Stimulated activated CD4-positive, alpha-beta T cell treated with anti-CD3 and anti-CD28 coated beads, Interleukin-4, amount 100 ng/mL, for 1 hour (primary cell): ENCODE data around the gene ELK4.

Source experiments
- DNase-seq: peaks from one replicate; pipeline ENCODE4 v3.0.0-alpha.2; 2020

The ELK4 gene

GRCh38 chr1:205626216-205626615 lies 5.6 kb downstream of the ELK4 start:
- DNase-seq: no peak

- DNase-seq: no peak
Observed at GRCh38 chr1:205623646-205624045, 8.2 kb downstream of the ELK4 start.

DNA sequence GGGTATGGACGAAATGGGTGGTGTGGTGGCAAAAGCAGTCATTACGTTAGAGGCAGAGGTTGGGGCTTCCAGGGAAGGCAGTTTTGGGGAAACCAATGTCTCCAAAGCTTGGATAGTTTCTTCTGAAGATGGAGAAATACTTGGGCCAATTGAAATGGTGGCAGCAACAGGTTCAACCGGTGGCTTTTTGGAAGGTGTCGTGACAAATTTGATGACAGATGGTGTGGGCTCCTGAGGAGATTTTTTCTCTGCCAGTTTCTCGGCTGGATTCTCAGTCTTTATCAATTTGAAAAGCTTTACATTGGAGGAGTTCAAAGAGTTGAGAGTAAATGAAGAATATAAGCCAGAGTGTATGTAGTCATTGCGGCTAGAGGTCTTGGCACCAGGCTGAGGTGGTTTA lies 11.5 kb downstream of the ELK4 start:
- DNase-seq: no peak

DNA sequence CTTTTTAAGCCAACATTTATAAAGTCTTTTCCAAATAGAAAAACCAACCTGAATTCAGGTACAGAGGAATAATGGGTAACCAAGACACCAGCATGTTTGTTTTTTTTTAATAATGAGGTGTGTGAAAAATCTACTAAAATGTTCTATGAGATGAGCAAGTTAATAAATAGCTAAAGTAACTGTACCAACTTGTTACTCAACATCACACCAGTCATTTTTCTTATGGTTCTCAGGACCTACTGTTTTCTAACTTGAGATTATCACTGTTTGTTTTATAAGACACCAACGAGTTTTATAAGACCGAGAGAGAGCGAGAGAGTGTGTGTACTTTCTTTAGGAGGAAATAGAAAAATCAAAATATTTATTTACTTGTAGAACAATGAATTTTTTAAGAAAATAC lies 12.4 kb downstream of the ELK4 start:
- DNase-seq: no peak

GRCh38 chr1:205616563-205617293 lies 15.1 kb downstream of the ELK4 start:
- DNase-seq: no peak

GRCh38 chr1:205615789-205616188 lies 16.0 kb downstream of the ELK4 start:
- no peak for DNase-seq

- DNase-seq: no peak
Observed at GRCh38 chr1:205613854-205614412, 17.9 kb downstream of the ELK4 start.

DNA sequence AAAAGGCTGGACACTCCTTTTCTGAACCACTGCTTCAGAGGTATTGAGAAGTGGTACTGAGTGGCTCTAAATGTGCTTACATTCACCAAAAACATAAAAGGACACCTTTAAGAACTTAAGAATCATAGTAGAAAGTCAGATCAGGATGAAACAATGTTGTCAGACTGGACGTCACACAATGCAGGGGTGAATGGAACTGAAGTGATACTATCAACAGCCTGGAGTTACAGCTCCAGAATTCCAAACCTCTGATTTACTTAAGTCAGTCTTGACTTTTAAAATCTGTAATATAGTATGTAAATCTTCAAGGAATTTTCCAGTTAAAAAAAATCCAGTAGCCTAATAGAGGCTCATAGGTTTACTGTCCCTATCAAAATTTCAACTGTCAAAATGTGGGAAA lies 19.3 kb downstream of the ELK4 start:
- DNase-seq: no peak

GRCh38 chr1:205612104-205612503 lies 19.7 kb downstream of the ELK4 start:
- no peak for DNase-seq

DNA sequence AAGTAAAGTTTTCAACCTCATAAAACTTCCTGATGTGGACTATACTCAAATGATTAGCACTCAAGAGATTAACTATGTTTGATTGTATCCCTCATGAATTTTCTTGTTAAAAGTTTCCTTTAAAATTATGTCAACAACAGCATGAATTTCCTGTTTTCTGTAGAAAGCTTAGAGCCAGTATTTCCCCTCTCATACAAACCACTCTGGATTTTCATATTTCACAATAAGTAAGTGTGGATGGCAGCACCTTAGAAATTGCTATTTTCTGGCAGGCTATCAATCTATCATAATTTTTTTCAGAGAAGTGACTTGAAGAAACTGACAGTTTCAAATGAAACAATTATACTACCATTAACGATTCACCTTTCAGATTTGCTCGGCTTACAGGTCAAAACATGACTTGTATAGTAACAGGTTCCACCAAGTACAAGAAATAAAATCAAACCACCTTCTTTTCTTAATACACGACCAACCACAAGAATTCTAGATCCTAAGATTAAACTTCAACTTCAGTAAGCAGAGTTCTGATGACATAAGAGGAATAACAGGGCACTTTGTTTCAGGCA lies 20.8 kb downstream of the ELK4 start:
- DNase-seq: no peak

GRCh38 chr1:205610036-205610435 lies 21.8 kb downstream of the ELK4 start:
- DNase-seq: no peak

- no peak for DNase-seq
Observed at GRCh38 chr1:205604825-205605505, 26.8 kb downstream of the ELK4 start.

- no peak for DNase-seq
Observed at GRCh38 chr1:205604059-205604458, 27.8 kb downstream of the ELK4 start.

DNA sequence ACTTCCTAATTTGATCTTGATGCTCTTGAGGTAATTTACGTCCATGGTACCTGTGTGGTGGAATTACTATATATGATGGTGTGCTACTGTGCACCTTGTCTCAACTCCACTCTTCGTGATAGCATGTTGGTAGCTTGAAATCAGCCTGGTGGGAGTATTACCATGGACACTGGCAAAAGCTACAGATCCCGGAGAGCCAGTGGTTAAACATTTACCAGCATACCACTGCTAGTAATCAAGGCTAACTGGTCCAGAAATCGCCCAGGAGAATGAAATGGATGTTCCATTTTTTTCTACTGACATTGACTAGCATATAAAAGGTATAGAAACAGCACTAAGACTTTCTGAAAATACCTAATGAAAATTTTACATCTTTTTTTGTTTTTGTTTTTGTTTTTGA lies 30.6 kb downstream of the ELK4 start:
- no peak for DNase-seq

DNA sequence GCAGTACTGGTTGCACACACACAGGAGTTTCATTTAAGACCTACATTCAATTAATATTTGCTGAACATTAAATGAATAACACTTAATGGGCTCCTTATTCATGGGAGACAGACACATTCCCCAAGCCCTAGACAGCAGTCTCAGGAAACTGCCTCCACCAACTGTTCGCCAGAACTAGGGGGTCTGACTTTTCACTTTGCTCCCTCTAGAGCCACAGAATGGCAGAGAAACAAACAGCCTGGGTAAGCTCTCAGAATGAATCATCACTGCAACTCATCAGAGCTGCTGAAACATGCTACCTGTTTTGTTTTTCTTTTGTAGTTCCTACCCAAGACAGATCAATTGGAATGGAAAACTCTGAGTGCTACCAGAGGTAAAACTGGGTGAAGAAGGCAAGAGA lies 31.7 kb downstream of the ELK4 start:
- DNase-seq: no peak

- DNase-seq: no peak
Observed at GRCh38 chr1:205599669-205600042, 32.2 kb downstream of the ELK4 start.

- DNase-seq: no peak
Observed at GRCh38 chr1:205598841-205599668, 32.8 kb downstream of the ELK4 start.

DNA sequence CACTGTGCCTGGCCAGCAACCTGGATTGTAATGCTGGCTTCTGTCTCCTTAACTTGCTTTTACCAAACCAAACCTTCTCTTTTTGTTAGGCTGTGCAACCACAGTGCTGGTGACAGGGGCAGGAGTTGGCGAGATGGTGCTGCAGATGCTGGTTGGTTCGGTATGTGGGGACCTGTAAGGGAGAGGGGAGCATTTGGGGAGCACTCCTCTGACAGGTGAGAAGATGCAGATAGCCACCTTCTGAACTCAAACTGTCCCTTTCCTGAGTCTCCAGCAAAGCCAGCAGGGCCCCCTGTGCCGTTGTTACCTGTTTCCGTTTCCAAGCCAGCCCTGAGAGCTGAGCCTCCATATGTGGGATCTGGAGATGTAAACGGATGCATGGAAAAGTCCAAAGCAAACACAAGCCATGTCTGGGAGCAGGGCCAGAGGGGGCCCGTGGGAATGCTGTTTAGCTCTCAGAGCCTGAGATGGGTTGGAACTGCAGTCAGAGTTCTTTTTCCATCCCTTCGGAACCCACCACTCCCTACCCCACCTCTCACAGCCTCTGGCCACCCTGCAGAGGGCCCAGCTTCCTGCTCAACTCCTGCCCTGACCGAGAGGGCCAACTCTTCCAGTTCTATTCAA lies 34.0 kb downstream of the ELK4 start:
- no peak for DNase-seq

DNA sequence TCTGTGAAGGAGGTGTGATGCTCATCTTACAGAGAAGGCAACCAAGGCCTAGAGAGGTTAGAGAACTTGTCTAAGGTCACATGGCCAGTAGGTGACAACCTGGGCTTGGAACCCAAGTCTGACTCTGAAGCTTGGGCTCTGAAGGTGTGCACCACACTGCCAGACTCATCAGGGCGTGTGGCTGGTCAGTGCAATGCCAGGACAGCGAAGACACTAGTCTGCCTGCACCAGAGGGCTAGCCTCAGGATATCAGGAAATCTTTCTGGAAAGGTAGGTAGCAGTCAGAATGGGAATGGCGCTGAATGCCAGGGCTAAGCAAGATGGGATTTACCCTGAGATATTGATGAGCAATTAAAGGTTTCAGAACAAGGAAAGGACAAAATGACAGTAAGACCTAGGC lies 34.9 kb downstream of the ELK4 start:
- no peak for DNase-seq

GRCh38 chr1:205595861-205596260 lies 36.0 kb downstream of the ELK4 start:
- DNase-seq: no peak

DNA sequence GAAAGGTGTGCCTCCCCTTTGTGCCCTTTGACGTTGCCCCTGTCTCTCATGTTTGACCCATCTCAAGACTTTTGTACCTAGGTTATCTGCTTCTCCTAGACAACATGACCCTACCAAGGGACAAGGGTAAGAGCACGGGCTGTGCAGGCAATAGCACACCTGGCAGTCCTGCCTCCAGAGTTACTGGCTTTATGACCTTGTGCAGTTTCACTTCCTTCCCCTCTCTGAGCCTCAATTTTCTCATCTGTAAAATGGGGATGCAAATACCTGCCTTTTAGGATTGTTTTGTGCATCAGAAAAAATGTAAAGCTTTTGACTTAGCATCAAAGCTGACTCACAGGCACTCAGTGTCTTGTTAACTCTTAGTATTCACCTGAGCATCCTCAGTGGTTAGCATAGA lies 36.4 kb downstream of the ELK4 start:
- DNase-seq: no peak

DNA sequence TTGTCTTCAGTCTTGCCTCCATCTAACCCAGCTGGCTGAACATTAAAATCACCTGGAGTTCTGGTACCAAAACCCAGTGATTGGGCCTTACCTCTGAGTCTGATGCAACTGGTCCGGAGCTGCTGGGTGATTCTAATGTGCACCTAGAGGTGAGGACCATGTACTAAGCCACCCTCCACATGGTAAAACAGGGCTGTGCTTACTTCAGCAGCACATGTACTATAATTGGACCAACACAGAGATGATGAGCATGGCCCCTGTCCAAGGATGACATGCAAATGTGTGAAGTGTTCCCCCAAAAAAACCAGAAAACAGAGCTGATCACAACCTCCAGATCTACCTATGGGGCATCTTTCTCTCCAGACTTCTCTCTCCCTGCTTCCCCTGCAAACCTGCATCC lies 37.0 kb downstream of the ELK4 start:
- no peak for DNase-seq

GRCh38 chr1:205593967-205594366 lies 37.8 kb downstream of the ELK4 start:
- DNase-seq: no peak
